CD4-positive, alpha-beta T cell treated with Interleukin-15 for 4 hours (primary cell): ENCODE data around the gene TMEM129.
A peak's percentile ranks its signal among the peaks of the same experiment; 100 is the strongest.

Source experiments
- DNase-seq: peaks from one replicate; pipeline ENCODE4 v3.0.0-alpha.2; 2020; ENCODE audit warnings: low spot score

TMEM129 gene

GRCh38 chr4:1744552-1744951, 23.4 kb upstream of the TMEM129 start:
- DNase-seq = no peak

- no peak for DNase-seq
Measured at GRCh38 chr4:1743975-1744374, 22.9 kb upstream of the TMEM129 start.

GRCh38 chr4:1743551-1743950, 22.4 kb upstream of the TMEM129 start:
- no peak for DNase-seq

GRCh38 chr4:1741208-1741607, 20.1 kb upstream of the TMEM129 start:
- no peak for DNase-seq

- DNase-seq = no peak
Measured at GRCh38 chr4:1740021-1740545, 19.0 kb upstream of the TMEM129 start.

- DNase-seq = no peak
Measured at GRCh38 chr4:1739358-1739757, 18.2 kb upstream of the TMEM129 start.

GRCh38 chr4:1738410-1738809, 17.3 kb upstream of the TMEM129 start:
- no peak for DNase-seq

GRCh38 chr4:1737666-1738065, 16.5 kb upstream of the TMEM129 start:
- DNase-seq = no peak

GRCh38 chr4:1736812-1737211, 15.7 kb upstream of the TMEM129 start:
- DNase-seq = no peak

- DNase-seq = no peak
Measured at GRCh38 chr4:1735215-1735614, 14.1 kb upstream of the TMEM129 start.

GRCh38 chr4:1732911-1733310, 11.8 kb upstream of the TMEM129 start:
- DNase-seq = no peak

- DNase-seq = no peak
Measured at GRCh38 chr4:1731180-1731579, 10.1 kb upstream of the TMEM129 start.

GRCh38 chr4:1730532-1731135, 9.5 kb upstream of the TMEM129 start:
- no peak for DNase-seq

- no peak for DNase-seq
Measured at GRCh38 chr4:1728061-1728980, 7.2 kb upstream of the TMEM129 start.

GRCh38 chr4:1727117-1728031, 6.3 kb upstream of the TMEM129 start:
- DNase-seq = no peak

GRCh38 chr4:1726146-1726934, 5.2 kb upstream of the TMEM129 start:
- peak; percentile 91 for DNase-seq

- DNase-seq = no peak
Measured at GRCh38 chr4:1725521-1725920, 4.4 kb upstream of the TMEM129 start.

GRCh38 chr4:1723131-1723801, 2.1 kb upstream of the TMEM129 start:
- peak; percentile 50 for DNase-seq

- DNase-seq = no peak
Measured at GRCh38 chr4:1722551-1723118, 1.5 kb upstream of the TMEM129 start.
